HFF-Myc (cell line): ENCODE data around the gene RAMACL.

Experiments used
- DNase-seq: peaks from one replicate; pipeline ENCODE4 v3.0.0-alpha.2; 2011; ENCODE audit warnings: low read depth; ENCODE audit errors: extremely low read depth
- H3K4me3 ChIP-seq: replicated peaks from 2 replicates; pipeline ENCODE4 v1.5.1; 2011; ENCODE audit warnings: low read depth, mild to moderate bottlenecking, control low read depth, low read length
- CTCF ChIP-seq: IDR thresholded peaks from 2 replicates; pipeline ENCODE4 v1.5.1; 2012; ENCODE audit warnings: mild to moderate bottlenecking, low read depth, low read length, control low read depth; ENCODE audit errors: missing control alignments

RAMACL gene

GRCh38 chr6:166589786-166590574 lies 3.5 kb upstream of the RAMACL start:
- H3K4me3 ChIP-seq, result no peak overlapping the region
- no peak for TF ChIP-seq CTCF
- DNase-seq, result no peak

- TF ChIP-seq CTCF, result no peak
Observed at GRCh38 chr6:166589337-166589731, 2.9 kb upstream of the RAMACL start.

GRCh38 chr6:166588691-166589336 lies 2.3 kb upstream of the RAMACL start:
- DNase-seq, result peak; percentile 52
- H3K4me3 ChIP-seq, result no peak overlapping the region
- no peak for TF ChIP-seq CTCF

More at GRCh38 chr6:166589337-166589731, 2.9 kb upstream of the RAMACL start:
- no peak for DNase-seq
- H3K4me3 ChIP-seq, result no peak overlapping the region

GRCh38 chr6:166587631-166588413 lies 1.3 kb upstream of the RAMACL start:
- TF ChIP-seq CTCF, result no peak
- DNase-seq, result no peak
- H3K4me3 ChIP-seq, result no peak overlapping the region

GRCh38 chr6:166584853-166585429 lies 1.5 kb downstream of the RAMACL start:
- peak; percentile 51 for DNase-seq
- TF ChIP-seq CTCF, result no peak
- no peak overlapping the region for H3K4me3 ChIP-seq

- peak; percentile 75 for DNase-seq
- H3K4me3 ChIP-seq, result no peak overlapping the region
- TF ChIP-seq CTCF, result no peak
Observed at GRCh38 chr6:166584155-166584554, 2.3 kb downstream of the RAMACL start.
